WTC11 (cell line): Measurements from ENCODE around the gene GDPD3. TPM values are rescaled to one million over a fixed set of nuclear protein-coding genes. Genes with fewer than 3 reads are reported as not detected.

Experiments used
- ATAC-seq: fragments of 200-7000 bp; cut with Tn5 transposase; 2 replicates; pipeline ENCODE4 v1.10.0; 2021; ENCODE audit warnings: mild to moderate bottlenecking, moderate library complexity
- CTCF ChIA-PET: fragments of 300-600 bp; sonication (Branson Sonifier 250); formaldehyde crosslinking; loops from one replicate; lab custom pipeline; 2021; ENCODE audit warnings: antibody characterized with exemption; lab: Charles Lee
- POLR2A ChIA-PET: fragments of 350-600 bp; sonication (Branson Sonifier 250); formaldehyde crosslinking; loops from one replicate; lab custom pipeline; 2021; ENCODE audit warnings: antibody characterized with exemption; lab: Charles Lee
- DNase-seq: peaks from one replicate; pipeline ENCODE4 v3.0.0; 2021; ENCODE audit warnings: low spot score
- H3K27ac Mint-ChIP-seq: 2 replicates; pipeline ENCODE4 v1.8.0; 2021; ENCODE audit warnings: mixed read lengths
- H3K27me3 Mint-ChIP-seq: 2 replicates; pipeline ENCODE4 v1.8.0; 2021; ENCODE audit warnings: low read depth, mild to moderate bottlenecking, moderate library complexity, mixed read lengths
- H3K36me3 Mint-ChIP-seq: 2 replicates; pipeline ENCODE4 v1.8.0; 2021; ENCODE audit warnings: mixed read lengths
- H3K4me1 Mint-ChIP-seq: 2 replicates; pipeline ENCODE4 v1.8.0; 2022; ENCODE audit warnings: mixed read lengths
- H3K4me3 Mint-ChIP-seq: 2 replicates; pipeline ENCODE4 v1.8.0; 2021; ENCODE audit warnings: mild to moderate bottlenecking, moderate library complexity, mixed read lengths
- H3K9me3 Mint-ChIP-seq: 2 replicates; pipeline ENCODE4 v1.8.0; 2021; ENCODE audit warnings: mixed read lengths
- ATF1 ChIP-seq: sonication (generic); formaldehyde crosslinking; IDR thresholded peaks from 2 replicates; pipeline ENCODE4 v1.8.1; 2023; ENCODE audit warnings: mild to moderate bottlenecking, moderate library complexity, missing genetic modification reagents
- GABPB1 ChIP-seq: sonication (generic); formaldehyde crosslinking; IDR thresholded peaks from 2 replicates; pipeline ENCODE4 v1.8.1; 2023; ENCODE audit warnings: mild to moderate bottlenecking, missing genetic modification reagents
- GRHL2 ChIP-seq: fragments of 250-450 bp; sonication (Bioruptor Pico); IDR thresholded peaks from 2 replicates; pipeline ENCODE4 v1.8.0; 2022; ENCODE audit warnings: mild to moderate bottlenecking, moderate library complexity; ENCODE audit not compliant: insufficient replicate concordance, severe bottlenecking
- GTF2I ChIP-seq: fragments of 250-450 bp; sonication (Bioruptor Pico); conservative IDR thresholded peaks from 2 replicates; pipeline ENCODE4 v1.4.0; 2021; ENCODE audit warnings: mild to moderate bottlenecking
- NFYB ChIP-seq: sonication (generic); formaldehyde crosslinking; conservative IDR thresholded peaks from 2 replicates; pipeline ENCODE4 v1.8.0; 2022; ENCODE audit warnings: low read depth, missing genetic modification reagents
- NR1H2 ChIP-seq: sonication (generic); formaldehyde crosslinking; IDR thresholded peaks from 2 replicates; pipeline ENCODE4 v1.9.0; 2021; ENCODE audit warnings: mild to moderate bottlenecking, moderate library complexity, missing genetic modification reagents
- NR3C1 ChIP-seq: sonication (generic); formaldehyde crosslinking; conservative IDR thresholded peaks from 2 replicates; pipeline ENCODE4 v1.8.1; 2023; ENCODE audit warnings: low read depth, mild to moderate bottlenecking, missing genetic modification reagents
- RORB ChIP-seq: fragments of 250-450 bp; sonication (Bioruptor Pico); IDR thresholded peaks from 2 replicates; pipeline ENCODE4 v1.9.0; 2021; ENCODE audit warnings: mild to moderate bottlenecking
- SMAD4 ChIP-seq: sonication (generic); formaldehyde crosslinking; IDR thresholded peaks from 2 replicates; pipeline ENCODE4 v1.8.0; 2022; ENCODE audit warnings: mild to moderate bottlenecking, missing genetic modification reagents
- SOX15 ChIP-seq: fragments of 250-450 bp; sonication (Bioruptor Pico); IDR thresholded peaks from 2 replicates; pipeline ENCODE4 v1.9.0; 2021; ENCODE audit warnings: mild to moderate bottlenecking
- TEAD4 ChIP-seq: sonication (generic); formaldehyde crosslinking; IDR thresholded peaks from 2 replicates; pipeline ENCODE4 v1.8.0; 2022; ENCODE audit warnings: mild to moderate bottlenecking, missing genetic modification reagents
- ZNF121 ChIP-seq: sonication (generic); formaldehyde crosslinking; IDR thresholded peaks from 2 replicates; pipeline ENCODE4 v1.8.0; 2023; ENCODE audit warnings: missing genetic modification reagents
- ZNF396 ChIP-seq: fragments of 250-450 bp; sonication (Bioruptor Pico); IDR thresholded peaks from 2 replicates; pipeline ENCODE4 v1.8.0; 2021; ENCODE audit warnings: mild to moderate bottlenecking, moderate library complexity, borderline replicate concordance
- ZNF416 ChIP-seq: fragments of 250-450 bp; sonication (Bioruptor Pico); IDR thresholded peaks from 2 replicates; pipeline ENCODE4 v1.9.0; 2021; ENCODE audit warnings: mild to moderate bottlenecking, inconsistent platforms
- total RNA-seq: library from RNA; stranded (reverse); gene quantifications from 3 replicates; pipeline ENCODE4 v1.2.3, GENCODE V29; 2021
- TF ChIP-seq, protein P1 (sequence below): sonication (generic); formaldehyde crosslinking; IDR thresholded peaks from 2 replicates; pipeline ENCODE4 v1.8.1; 2023; ENCODE audit warnings: mild to moderate bottlenecking, missing genetic modification reagents
- TF ChIP-seq, protein P2 (sequence below): fragments of 250-450 bp; sonication (Bioruptor Pico); IDR thresholded peaks from 2 replicates; pipeline ENCODE4 v1.9.0; 2021; ENCODE audit warnings: mild to moderate bottlenecking
- TF ChIP-seq, protein P3 (sequence below): sonication (generic); formaldehyde crosslinking; IDR thresholded peaks from 2 replicates; pipeline ENCODE4 v1.8.0; 2023; ENCODE audit warnings: missing genetic modification reagents, mild to moderate bottlenecking, borderline replicate concordance
- TF ChIP-seq, protein P4 (sequence below): fragments of 250-450 bp; sonication (Bioruptor Pico); IDR thresholded peaks from 2 replicates; pipeline ENCODE4 v1.9.0; 2021; ENCODE audit warnings: moderate library complexity, mild to moderate bottlenecking, inconsistent platforms, borderline replicate concordance
- TF ChIP-seq, protein P5 (sequence below): sonication (generic); formaldehyde crosslinking; IDR thresholded peaks from 2 replicates; pipeline ENCODE4 v1.8.1; 2023; ENCODE audit warnings: mild to moderate bottlenecking, moderate library complexity, missing genetic modification reagents
- TF ChIP-seq, protein P6 (sequence below): sonication (generic); formaldehyde crosslinking; conservative IDR thresholded peaks from 2 replicates; pipeline ENCODE4 v1.8.1; 2023; ENCODE audit warnings: mild to moderate bottlenecking, low read depth, missing genetic modification reagents, moderate library complexity

The GDPD3 gene
- total RNA-seq, 1 experiment from 2014 or later = 2.5 TPM

DNA sequence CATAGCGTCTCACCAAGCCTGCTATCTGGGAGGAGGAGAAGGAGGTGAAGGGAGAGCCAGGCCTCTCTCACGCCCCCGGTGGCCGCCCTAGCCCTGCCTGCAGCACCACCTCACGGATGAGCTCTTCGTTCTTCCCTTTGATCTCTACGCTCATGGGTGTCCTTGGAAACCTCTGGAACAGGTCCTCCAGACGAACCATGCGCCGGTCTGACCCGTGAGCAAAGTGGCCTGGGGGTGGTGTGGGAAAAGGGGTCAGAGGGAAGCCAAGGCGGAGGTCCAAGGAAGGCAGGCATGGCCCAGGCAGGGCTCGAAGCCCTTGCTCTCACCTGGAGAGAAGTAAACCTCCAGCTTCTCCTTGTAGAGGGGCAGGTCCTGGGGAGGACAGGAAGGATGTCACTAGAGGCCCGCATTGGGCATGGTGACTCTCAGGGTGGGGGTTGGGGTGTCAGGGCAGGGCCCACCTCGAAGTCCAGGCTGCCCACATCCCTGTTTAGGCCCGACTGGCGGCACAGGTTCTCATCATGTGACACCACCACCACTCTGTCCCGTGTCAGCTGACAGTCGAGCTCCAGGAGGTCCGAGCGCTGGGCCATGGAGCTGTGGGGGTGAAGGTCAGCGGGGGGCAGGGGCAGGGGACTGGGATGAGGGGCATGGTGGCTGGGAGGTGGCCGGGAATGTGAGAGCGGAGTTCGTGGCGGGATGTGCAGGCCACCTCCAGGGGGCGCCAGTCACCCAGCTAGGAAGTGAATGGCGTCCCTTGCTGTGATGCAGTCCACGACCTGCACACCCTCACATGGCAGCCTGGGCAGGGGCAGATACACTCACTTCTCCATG is 923 bp downstream of the GDPD3 start (continued):
- TF ChIP-seq, protein P1, sequence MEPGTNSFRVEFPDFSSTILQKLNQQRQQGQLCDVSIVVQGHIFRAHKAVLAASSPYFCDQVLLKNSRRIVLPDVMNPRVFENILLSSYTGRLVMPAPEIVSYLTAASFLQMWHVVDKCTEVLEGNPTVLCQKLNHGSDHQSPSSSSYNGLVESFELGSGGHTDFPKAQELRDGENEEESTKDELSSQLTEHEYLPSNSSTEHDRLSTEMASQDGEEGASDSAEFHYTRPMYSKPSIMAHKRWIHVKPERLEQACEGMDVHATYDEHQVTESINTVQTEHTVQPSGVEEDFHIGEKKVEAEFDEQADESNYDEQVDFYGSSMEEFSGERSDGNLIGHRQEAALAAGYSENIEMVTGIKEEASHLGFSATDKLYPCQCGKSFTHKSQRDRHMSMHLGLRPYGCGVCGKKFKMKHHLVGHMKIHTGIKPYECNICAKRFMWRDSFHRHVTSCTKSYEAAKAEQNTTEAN = 0 out of 2 replicates have a peak, but pooled peaks have one; percentile 21
- peak; percentile 93; the same call in 1 of the 2 replicates for TF ChIP-seq GTF2I (CRISPR knock-in tag)
- TF ChIP-seq GABPB1 (CRISPR knock-in tag) = peak; percentile 11; the same call in 1 of the 2 replicates

DNA sequence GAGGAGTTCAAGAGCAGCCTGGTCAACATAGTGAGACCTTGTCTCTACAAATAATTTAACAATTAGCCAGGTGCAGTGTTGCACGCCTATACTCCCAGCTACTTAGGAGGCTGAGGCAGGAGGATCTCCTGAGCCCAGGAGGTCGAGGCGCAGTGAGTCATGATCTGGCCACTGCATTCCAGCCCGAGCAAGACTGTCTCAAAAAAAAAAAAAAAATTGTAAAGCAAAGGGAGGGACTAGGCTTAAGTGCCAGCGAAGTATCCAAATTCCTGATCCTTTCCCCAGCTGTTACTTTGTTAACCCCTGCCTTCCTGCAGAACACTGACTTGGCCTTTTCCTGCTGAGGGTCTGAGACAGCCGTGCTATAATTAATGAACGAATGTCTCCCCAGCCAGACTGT is 2.7 kb downstream of the GDPD3 start:
- H3K4me1 Mint-ChIP-seq = peaks cover 3% of the 10 kb centered on the region
- no peaks in the 10 kb centered on the region for H3K27me3 Mint-ChIP-seq
- ChIA-PET CTCF (interaction anchor here (0.6 to 6.9 kb wide), 4 partner anchors 20 to 505 kb away, joined by 3 to 129 read pairs (median 8); partner anchors contain the start of gene TBX6), POLR2A (no interaction called here)
- H3K4me3 Mint-ChIP-seq = no peak overlapping the region
- no peaks in the 10 kb centered on the region for H3K36me3 Mint-ChIP-seq
- no peak overlapping the region for H3K27ac Mint-ChIP-seq
- no peaks in the 10 kb centered on the region for H3K9me3 Mint-ChIP-seq
- DNase-seq (no peak), ATAC-seq (no peak)
- no peak for TF ChIP-seq ZNF416
- TF ChIP-seq TEAD4 (CRISPR knock-in tag) = no peak
- TF ChIP-seq, protein P2, sequence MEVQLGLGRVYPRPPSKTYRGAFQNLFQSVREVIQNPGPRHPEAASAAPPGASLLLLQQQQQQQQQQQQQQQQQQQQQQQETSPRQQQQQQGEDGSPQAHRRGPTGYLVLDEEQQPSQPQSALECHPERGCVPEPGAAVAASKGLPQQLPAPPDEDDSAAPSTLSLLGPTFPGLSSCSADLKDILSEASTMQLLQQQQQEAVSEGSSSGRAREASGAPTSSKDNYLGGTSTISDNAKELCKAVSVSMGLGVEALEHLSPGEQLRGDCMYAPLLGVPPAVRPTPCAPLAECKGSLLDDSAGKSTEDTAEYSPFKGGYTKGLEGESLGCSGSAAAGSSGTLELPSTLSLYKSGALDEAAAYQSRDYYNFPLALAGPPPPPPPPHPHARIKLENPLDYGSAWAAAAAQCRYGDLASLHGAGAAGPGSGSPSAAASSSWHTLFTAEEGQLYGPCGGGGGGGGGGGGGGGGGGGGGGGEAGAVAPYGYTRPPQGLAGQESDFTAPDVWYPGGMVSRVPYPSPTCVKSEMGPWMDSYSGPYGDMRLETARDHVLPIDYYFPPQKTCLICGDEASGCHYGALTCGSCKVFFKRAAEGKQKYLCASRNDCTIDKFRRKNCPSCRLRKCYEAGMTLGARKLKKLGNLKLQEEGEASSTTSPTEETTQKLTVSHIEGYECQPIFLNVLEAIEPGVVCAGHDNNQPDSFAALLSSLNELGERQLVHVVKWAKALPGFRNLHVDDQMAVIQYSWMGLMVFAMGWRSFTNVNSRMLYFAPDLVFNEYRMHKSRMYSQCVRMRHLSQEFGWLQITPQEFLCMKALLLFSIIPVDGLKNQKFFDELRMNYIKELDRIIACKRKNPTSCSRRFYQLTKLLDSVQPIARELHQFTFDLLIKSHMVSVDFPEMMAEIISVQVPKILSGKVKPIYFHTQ (CRISPR knock-in tag) = no peak
- TF ChIP-seq RORB (CRISPR knock-in tag) = no peak
- TF ChIP-seq, protein P3, sequence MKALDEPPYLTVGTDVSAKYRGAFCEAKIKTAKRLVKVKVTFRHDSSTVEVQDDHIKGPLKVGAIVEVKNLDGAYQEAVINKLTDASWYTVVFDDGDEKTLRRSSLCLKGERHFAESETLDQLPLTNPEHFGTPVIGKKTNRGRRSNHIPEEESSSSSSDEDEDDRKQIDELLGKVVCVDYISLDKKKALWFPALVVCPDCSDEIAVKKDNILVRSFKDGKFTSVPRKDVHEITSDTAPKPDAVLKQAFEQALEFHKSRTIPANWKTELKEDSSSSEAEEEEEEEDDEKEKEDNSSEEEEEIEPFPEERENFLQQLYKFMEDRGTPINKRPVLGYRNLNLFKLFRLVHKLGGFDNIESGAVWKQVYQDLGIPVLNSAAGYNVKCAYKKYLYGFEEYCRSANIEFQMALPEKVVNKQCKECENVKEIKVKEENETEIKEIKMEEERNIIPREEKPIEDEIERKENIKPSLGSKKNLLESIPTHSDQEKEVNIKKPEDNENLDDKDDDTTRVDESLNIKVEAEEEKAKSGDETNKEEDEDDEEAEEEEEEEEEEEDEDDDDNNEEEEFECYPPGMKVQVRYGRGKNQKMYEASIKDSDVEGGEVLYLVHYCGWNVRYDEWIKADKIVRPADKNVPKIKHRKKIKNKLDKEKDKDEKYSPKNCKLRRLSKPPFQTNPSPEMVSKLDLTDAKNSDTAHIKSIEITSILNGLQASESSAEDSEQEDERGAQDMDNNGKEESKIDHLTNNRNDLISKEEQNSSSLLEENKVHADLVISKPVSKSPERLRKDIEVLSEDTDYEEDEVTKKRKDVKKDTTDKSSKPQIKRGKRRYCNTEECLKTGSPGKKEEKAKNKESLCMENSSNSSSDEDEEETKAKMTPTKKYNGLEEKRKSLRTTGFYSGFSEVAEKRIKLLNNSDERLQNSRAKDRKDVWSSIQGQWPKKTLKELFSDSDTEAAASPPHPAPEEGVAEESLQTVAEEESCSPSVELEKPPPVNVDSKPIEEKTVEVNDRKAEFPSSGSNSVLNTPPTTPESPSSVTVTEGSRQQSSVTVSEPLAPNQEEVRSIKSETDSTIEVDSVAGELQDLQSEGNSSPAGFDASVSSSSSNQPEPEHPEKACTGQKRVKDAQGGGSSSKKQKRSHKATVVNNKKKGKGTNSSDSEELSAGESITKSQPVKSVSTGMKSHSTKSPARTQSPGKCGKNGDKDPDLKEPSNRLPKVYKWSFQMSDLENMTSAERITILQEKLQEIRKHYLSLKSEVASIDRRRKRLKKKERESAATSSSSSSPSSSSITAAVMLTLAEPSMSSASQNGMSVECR (CRISPR knock-in tag) = no peak
- TF ChIP-seq, protein P4, sequence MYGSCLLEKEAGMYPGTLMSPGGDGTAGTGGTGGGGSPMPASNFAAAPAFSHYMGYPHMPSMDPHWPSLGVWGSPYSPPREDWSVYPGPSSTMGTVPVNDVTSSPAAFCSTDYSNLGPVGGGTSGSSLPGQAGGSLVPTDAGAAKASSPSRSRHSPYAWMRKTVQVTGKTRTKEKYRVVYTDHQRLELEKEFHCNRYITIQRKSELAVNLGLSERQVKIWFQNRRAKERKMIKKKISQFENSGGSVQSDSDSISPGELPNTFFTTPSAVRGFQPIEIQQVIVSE (CRISPR knock-in tag) = no peak
- no peak for TF ChIP-seq ATF1 (CRISPR knock-in tag)
- no peak for TF ChIP-seq NR3C1 (CRISPR knock-in tag)
- TF ChIP-seq SMAD4 (CRISPR knock-in tag) = no peak
- TF ChIP-seq, protein P5, sequence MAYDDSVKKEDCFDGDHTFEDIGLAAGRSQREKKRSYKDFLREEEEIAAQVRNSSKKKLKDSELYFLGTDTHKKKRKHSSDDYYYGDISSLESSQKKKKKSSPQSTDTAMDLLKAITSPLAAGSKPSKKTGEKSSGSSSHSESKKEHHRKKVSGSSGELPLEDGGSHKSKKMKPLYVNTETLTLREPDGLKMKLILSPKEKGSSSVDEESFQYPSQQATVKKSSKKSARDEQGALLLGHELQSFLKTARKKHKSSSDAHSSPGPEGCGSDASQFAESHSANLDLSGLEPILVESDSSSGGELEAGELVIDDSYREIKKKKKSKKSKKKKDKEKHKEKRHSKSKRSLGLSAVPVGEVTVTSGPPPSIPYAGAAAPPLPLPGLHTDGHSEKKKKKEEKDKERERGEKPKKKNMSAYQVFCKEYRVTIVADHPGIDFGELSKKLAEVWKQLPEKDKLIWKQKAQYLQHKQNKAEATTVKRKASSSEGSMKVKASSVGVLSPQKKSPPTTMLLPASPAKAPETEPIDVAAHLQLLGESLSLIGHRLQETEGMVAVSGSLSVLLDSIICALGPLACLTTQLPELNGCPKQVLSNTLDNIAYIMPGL = no peak
- TF ChIP-seq, protein P6, sequence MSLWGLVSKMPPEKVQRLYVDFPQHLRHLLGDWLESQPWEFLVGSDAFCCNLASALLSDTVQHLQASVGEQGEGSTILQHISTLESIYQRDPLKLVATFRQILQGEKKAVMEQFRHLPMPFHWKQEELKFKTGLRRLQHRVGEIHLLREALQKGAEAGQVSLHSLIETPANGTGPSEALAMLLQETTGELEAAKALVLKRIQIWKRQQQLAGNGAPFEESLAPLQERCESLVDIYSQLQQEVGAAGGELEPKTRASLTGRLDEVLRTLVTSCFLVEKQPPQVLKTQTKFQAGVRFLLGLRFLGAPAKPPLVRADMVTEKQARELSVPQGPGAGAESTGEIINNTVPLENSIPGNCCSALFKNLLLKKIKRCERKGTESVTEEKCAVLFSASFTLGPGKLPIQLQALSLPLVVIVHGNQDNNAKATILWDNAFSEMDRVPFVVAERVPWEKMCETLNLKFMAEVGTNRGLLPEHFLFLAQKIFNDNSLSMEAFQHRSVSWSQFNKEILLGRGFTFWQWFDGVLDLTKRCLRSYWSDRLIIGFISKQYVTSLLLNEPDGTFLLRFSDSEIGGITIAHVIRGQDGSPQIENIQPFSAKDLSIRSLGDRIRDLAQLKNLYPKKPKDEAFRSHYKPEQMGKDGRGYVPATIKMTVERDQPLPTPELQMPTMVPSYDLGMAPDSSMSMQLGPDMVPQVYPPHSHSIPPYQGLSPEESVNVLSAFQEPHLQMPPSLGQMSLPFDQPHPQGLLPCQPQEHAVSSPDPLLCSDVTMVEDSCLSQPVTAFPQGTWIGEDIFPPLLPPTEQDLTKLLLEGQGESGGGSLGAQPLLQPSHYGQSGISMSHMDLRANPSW (CRISPR knock-in tag) = no peak
- TF ChIP-seq SOX15 = no peak
- TF ChIP-seq NFYB (CRISPR knock-in tag) = no peak
- no peak for TF ChIP-seq ZNF396 (CRISPR knock-in tag)
- TF ChIP-seq NR1H2 (CRISPR knock-in tag) = no peak
- no peak for TF ChIP-seq GRHL2 (CRISPR knock-in tag)
- TF ChIP-seq ZNF121 (CRISPR knock-in tag) = no peak
